ENCODE data around the gene PPIL1. TPM values are rescaled to one million over a fixed set of nuclear protein-coding genes. Genes with fewer than 3 reads are reported as not detected.

Gene PPIL1
- total and polyA plus RNA-seq, 10 of the 15 experiments (the other 5 are each of a cell fraction or from before 2014, with no cell fraction given): 39.5 to 95.8 (median 70.5) TPM

DNA sequence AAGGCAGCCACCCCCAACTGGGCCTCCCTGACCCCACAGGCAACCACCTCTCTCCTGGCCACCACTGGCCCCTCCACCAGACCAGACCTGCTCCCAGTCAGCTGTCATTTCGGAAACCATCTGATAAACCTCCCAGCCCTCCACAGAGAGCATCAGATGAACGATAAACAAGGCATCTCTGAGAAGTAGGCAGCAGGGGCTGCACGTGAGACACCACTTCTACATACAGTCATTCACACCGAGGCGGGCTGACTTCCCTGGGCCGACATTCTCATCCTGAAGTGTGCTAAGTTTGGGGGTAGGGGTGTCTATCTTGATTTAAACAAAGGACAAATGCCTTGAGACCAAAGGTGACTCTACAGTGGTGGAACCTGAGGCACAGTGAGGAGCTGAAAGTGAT lies 49.2 kb downstream of the PPIL1 start (continued):
- TF ChIP-seq, protein P1, sequence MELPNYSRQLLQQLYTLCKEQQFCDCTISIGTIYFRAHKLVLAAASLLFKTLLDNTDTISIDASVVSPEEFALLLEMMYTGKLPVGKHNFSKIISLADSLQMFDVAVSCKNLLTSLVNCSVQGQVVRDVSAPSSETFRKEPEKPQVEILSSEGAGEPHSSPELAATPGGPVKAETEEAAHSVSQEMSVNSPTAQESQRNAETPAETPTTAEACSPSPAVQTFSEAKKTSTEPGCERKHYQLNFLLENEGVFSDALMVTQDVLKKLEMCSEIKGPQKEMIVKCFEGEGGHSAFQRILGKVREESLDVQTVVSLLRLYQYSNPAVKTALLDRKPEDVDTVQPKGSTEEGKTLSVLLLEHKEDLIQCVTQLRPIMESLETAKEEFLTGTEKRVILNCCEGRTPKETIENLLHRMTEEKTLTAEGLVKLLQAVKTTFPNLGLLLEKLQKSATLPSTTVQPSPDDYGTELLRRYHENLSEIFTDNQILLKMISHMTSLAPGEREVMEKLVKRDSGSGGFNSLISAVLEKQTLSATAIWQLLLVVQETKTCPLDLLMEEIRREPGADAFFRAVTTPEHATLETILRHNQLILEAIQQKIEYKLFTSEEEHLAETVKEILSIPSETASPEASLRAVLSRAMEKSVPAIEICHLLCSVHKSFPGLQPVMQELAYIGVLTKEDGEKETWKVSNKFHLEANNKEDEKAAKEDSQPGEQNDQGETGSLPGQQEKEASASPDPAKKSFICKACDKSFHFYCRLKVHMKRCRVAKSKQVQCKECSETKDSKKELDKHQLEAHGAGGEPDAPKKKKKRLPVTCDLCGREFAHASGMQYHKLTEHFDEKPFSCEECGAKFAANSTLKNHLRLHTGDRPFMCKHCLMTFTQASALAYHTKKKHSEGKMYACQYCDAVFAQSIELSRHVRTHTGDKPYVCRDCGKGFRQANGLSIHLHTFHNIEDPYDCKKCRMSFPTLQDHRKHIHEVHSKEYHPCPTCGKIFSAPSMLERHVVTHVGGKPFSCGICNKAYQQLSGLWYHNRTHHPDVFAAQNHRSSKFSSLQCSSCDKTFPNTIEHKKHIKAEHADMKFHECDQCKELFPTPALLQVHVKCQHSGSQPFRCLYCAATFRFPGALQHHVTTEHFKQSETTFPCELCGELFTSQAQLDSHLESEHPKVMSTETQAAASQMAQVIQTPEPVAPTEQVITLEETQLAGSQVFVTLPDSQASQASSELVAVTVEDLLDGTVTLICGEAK (IDR thresholded peaks at IDR 0.05; ENCODE audit: borderline replicate concordance): no peak
- TF ChIP-seq IKZF1 (conservative IDR thresholded peaks at IDR 0.05) (no peak), ZNF384 (IDR thresholded peaks at IDR 0.05; ENCODE audit: borderline replicate concordance, low read depth, low read length) (no peak), FOS (IDR thresholded peaks at IDR 0.05; ENCODE audit: borderline replicate concordance, extremely low read depth, insufficient read length) (no peak), SRF (IDR thresholded peaks at IDR 0.05; ENCODE audit: low read depth in 2 of 2, low read length in 2 of 2) (no peak), MEF2B (IDR thresholded peaks at IDR 0.05; ENCODE audit: partially characterized antibody, poor library complexity, severe bottlenecking) (no peak)

DNA sequence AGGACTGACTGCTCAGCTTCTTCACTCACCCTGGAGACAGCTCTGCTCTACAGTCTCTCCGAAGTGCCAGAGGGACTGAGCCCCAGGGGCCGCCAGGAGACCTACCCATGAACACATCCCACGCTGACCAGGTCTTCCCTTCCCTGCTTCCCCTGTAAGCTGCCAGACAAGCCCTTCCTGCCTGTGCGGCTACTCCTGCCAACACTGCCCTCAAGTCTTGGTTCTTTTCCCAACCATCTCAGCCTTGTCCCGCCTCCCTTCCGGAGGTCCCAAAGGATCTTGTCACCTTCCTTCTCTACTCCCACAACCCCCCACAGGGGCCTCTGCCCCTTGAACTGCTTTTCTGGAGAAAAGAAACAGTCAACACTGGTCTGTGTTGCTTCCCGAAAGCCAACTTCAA lies 50.4 kb downstream of the PPIL1 start:
- in situ Hi-C loops (cut with MboI): no loop called here
- H4K20me1 ChIP-seq (ENCODE audit: control insufficient read depth, insufficient read depth): no peaks in the 10 kb centered on the region
- no peak overlapping the region for H3K27ac ChIP-seq (ENCODE audit: control insufficient read depth, insufficient read depth)
- FAIRE-seq (no peak), ATAC-seq (no peak), DNase-seq (ENCODE audit: low read depth, low spot score) (no peak)
- no peak overlapping the region for H3K9ac ChIP-seq (ENCODE audit: control insufficient read depth, insufficient read depth, low read length)
- no peaks in the 10 kb centered on the region for H3K79me2 ChIP-seq (ENCODE audit: control insufficient read depth, insufficient read depth, low read length)
- SMC1A ChIA-PET (ENCODE audit: uncharacterized antibody, unreplicated experiment): interaction anchor here (0.6 kb wide), 1 partner anchor 206 kb away, joined by 3 read pairs; no protein-coding TSS in a partner anchor
- intact Hi-C loops (cut with micrococcal nuclease; ENCODE audit: unreplicated experiment): no loop called here
- H3K4me3 ChIP-seq: no peak overlapping the region
- H3K4me2 ChIP-seq (ENCODE audit: control insufficient read depth, insufficient read depth): no peak overlapping the region
- H3K27me3 ChIP-seq (replicated peaks in 1 of 2; ENCODE audit: control insufficient read depth in 2 of 2, insufficient read depth in 2 of 2, low read length in 1 of 2): no peaks in the 10 kb centered on the region
- no TSS peak for BruUV-seq (replicated peaks)
- RAD21 ChIA-PET (ENCODE audit: unreplicated experiment): interaction anchor here (1.0 kb wide), 1 partner anchor 42 kb away, joined by 3 read pairs; no protein-coding TSS in a partner anchor
- no peaks in the 10 kb centered on the region for H3K9me3 ChIP-seq (replicated peaks; ENCODE audit: control insufficient read depth, insufficient read depth, low read length)
- CTCF ChIA-PET: interaction anchor here (0.6 to 1.0 kb wide), 2 partner anchors 194 to 462 kb away, joined by 3 read pairs; no protein-coding TSS in a partner anchor
- POLR2A ChIA-PET: interaction anchor here (0.9 kb wide), 1 partner anchor 10 kb away, joined by 4 read pairs; no protein-coding TSS in a partner anchor
- no peaks in the 10 kb centered on the region for H3K36me3 ChIP-seq (ENCODE audit: control insufficient read depth in 2 of 2, insufficient read depth in 2 of 2, low read length in 1 of 2)
- no peaks in the 10 kb centered on the region for H3K4me1 ChIP-seq (ENCODE audit: control insufficient read depth, insufficient read depth, low read length)
- H2AFZ ChIP-seq (ENCODE audit: control insufficient read depth, low read depth, low read length): no peak overlapping the region
- WGBS (ENCODE audit: insufficient coverage, insufficient replicate concordance, low lambda C conversion rate, missing lambda C conversion rate): 42% methylated on average over 7 of the region's 7 CpGs
- TF ChIP-seq, protein P2, sequence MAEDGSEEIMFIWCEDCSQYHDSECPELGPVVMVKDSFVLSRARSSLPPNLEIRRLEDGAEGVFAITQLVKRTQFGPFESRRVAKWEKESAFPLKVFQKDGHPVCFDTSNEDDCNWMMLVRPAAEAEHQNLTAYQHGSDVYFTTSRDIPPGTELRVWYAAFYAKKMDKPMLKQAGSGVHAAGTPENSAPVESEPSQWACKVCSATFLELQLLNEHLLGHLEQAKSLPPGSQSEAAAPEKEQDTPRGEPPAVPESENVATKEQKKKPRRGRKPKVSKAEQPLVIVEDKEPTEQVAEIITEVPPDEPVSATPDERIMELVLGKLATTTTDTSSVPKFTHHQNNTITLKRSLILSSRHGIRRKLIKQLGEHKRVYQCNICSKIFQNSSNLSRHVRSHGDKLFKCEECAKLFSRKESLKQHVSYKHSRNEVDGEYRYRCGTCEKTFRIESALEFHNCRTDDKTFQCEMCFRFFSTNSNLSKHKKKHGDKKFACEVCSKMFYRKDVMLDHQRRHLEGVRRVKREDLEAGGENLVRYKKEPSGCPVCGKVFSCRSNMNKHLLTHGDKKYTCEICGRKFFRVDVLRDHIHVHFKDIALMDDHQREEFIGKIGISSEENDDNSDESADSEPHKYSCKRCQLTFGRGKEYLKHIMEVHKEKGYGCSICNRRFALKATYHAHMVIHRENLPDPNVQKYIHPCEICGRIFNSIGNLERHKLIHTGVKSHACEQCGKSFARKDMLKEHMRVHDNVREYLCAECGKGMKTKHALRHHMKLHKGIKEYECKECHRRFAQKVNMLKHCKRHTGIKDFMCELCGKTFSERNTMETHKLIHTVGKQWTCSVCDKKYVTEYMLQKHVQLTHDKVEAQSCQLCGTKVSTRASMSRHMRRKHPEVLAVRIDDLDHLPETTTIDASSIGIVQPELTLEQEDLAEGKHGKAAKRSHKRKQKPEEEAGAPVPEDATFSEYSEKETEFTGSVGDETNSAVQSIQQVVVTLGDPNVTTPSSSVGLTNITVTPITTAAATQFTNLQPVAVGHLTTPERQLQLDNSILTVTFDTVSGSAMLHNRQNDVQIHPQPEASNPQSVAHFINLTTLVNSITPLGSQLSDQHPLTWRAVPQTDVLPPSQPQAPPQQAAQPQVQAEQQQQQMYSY (CRISPR knock-in tag; IDR thresholded peaks at IDR 0.05): no peak
- TF ChIP-seq, protein P3, sequence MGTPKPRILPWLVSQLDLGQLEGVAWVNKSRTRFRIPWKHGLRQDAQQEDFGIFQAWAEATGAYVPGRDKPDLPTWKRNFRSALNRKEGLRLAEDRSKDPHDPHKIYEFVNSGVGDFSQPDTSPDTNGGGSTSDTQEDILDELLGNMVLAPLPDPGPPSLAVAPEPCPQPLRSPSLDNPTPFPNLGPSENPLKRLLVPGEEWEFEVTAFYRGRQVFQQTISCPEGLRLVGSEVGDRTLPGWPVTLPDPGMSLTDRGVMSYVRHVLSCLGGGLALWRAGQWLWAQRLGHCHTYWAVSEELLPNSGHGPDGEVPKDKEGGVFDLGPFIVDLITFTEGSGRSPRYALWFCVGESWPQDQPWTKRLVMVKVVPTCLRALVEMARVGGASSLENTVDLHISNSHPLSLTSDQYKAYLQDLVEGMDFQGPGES (IDR thresholded peaks at IDR 0.05): no peak
- TF ChIP-seq PML (IDR thresholded peaks at IDR 0.05; ENCODE audit: low read length): no peak
- TF ChIP-seq, protein P4, sequence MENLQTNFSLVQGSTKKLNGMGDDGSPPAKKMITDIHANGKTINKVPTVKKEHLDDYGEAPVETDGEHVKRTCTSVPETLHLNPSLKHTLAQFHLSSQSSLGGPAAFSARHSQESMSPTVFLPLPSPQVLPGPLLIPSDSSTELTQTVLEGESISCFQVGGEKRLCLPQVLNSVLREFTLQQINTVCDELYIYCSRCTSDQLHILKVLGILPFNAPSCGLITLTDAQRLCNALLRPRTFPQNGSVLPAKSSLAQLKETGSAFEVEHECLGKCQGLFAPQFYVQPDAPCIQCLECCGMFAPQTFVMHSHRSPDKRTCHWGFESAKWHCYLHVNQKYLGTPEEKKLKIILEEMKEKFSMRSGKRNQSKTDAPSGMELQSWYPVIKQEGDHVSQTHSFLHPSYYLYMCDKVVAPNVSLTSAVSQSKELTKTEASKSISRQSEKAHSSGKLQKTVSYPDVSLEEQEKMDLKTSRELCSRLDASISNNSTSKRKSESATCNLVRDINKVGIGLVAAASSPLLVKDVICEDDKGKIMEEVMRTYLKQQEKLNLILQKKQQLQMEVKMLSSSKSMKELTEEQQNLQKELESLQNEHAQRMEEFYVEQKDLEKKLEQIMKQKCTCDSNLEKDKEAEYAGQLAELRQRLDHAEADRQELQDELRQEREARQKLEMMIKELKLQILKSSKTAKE (IDR thresholded peaks at IDR 0.05; ENCODE audit: low read depth, poor library complexity, severe bottlenecking): no peak

Data from GM12878 (cell line).